Measurements from ENCODE around the gene ANTXR1. TPM values are rescaled to one million over a fixed set of nuclear protein-coding genes. Genes with fewer than 3 reads are reported as not detected.

ANTXR1 gene
- total and polyA plus RNA-seq, 2 of the 8 experiments (the other 6 are each of a cell fraction or from before 2014, with no cell fraction given), result 15.8 to 44.3 TPM

GRCh38 chr2:69133898-69134297, 120.9 kb downstream of the ANTXR1 start:
- Histone ChIP-seq H3K9me3 (ENCODE audit: insufficient read depth in 2 of 2, low read depth in 1 of 2, low read length in 1 of 2) (no peaks in the 10 kb centered on the region), H3K56ac (replicated peaks; ENCODE audit: insufficient read length, low read depth, low read length) (no peak overlapping the region), H3K27me3 (replicated peaks in 1 of 4; ENCODE audit: control insufficient read depth in 3 of 4, extremely low read depth in 1 of 4, insufficient read depth in 3 of 4, low read length in 3 of 4) (no peaks in the 10 kb centered on the region), H4K5ac (ENCODE audit: insufficient read length, low read depth, low read length) (no peak overlapping the region), H3K9ac (replicated peaks in 1 of 4; ENCODE audit: extremely low read depth in 1 of 4, low read depth in 3 of 4, low read length in 3 of 4) (peak overlapping the region in 1 of 4 experiments; percentile 34; a peak in 1 of 7 replicates), H3K23ac (ENCODE audit: insufficient read length) (no peak overlapping the region), H4K8ac (ENCODE audit: extremely low read depth, insufficient read depth, low read length) (no peak overlapping the region), H3K18ac (ENCODE audit: extremely low read depth, low read length) (no peak overlapping the region), H4K91ac (replicated peaks; ENCODE audit: insufficient read length, low read length) (no peak overlapping the region), H3K14ac (ENCODE audit: insufficient read length) (no peak overlapping the region), H3K79me1 (ENCODE audit: low read depth, low read length) (no peaks in the 10 kb centered on the region), H3K4me3 (ENCODE audit: extremely low read depth in 1 of 4, insufficient read depth in 2 of 4, low read depth in 3 of 4, low read length in 4 of 4) (no peak overlapping the region), H3K4ac (replicated peaks; ENCODE audit: insufficient read length, low read depth, low read length) (no peak overlapping the region), H3K4me1 (replicated peaks in 1 of 4; ENCODE audit: control insufficient read depth in 3 of 4, insufficient read depth in 4 of 4, low read length in 3 of 4) (no peaks in the 10 kb centered on the region; a peak in 1 of 7 replicates), H3K27ac (ENCODE audit: low read depth, low read length) (no peak overlapping the region), H2BK20ac (ENCODE audit: low read length) (no peak overlapping the region), H4K20me1 (replicated peaks in 1 of 2; ENCODE audit: control insufficient read depth in 1 of 2, insufficient read depth in 2 of 2, low read length in 2 of 2) (no peaks in the 10 kb centered on the region), H3K4me2 (ENCODE audit: insufficient read depth in 1 of 2, low read depth in 2 of 2, low read length in 2 of 2) (no peak overlapping the region), H3K23me2 (ENCODE audit: low read depth, low read length) (no peaks in the 10 kb centered on the region), H2BK15ac (ENCODE audit: low read length) (no peak overlapping the region), H2BK5ac (ENCODE audit: low read depth, low read length) (no peak overlapping the region), H3K36me3 (ENCODE audit: control insufficient read depth in 2 of 4, insufficient read depth in 4 of 4, low read length in 3 of 4) (peaks cover 0 to 3% (median 0%) of the 10 kb centered on the region in 4 experiments; a peak in 2 of 8 replicates), H2BK120ac (replicated peaks; ENCODE audit: low read depth, low read length) (no peak overlapping the region), H2AK5ac (ENCODE audit: low read depth, low read length) (no peak overlapping the region), H2BK12ac (ENCODE audit: low read depth, low read length) (no peak overlapping the region), H2AFZ (ENCODE audit: low read length) (no peak overlapping the region), H3K79me2 (ENCODE audit: control insufficient read depth in 1 of 2, insufficient read depth in 2 of 2, low read length in 2 of 2) (no peaks in the 10 kb centered on the region)
- WGBS, 2 experiments (ENCODE audit: extremely low coverage in 1 of 2, insufficient coverage in 1 of 2, insufficient read length in 1 of 2, insufficient replicate concordance in 2 of 2, low coverage in 1 of 2, low lambda C conversion rate in 2 of 2, missing lambda C conversion rate in 1 of 2), result 93% methylated on average over 3 of the region's 3 CpGs; no CpG with 5 or more reads in 1 of the 2 experiments
- DNase-seq (ENCODE audit: low read depth in 1 of 2, low spot score in 2 of 2) (no peak), FAIRE-seq (no peak)
- POLR2A ChIA-PET (ENCODE audit: partially characterized antibody), result no interaction called here
- CTCF ChIA-PET (ENCODE audit: partially characterized antibody), result interaction anchor here (0.6 to 1.4 kb wide), 2 partner anchors 107 to 121 kb away, joined by 3 to 4 read pairs; partner anchors contain the start of gene ANTXR1
- no peak for TF ChIP-seq CBX8 (IDR thresholded peaks at IDR 0.05; ENCODE audit: borderline replicate concordance, low read depth, low read length)
- no peak for TF ChIP-seq EP300 (IDR thresholded peaks at IDR 0.05; ENCODE audit: borderline replicate concordance in 1 of 2, low read depth in 2 of 2, low read length in 2 of 2)
- no peak for TF ChIP-seq SIN3A (conservative IDR thresholded peaks at IDR 0.05 in 1 of 2, IDR thresholded peaks at IDR 0.05 in 1 of 2; ENCODE audit: low read depth in 1 of 2, low read length in 2 of 2)
- no peak for TF ChIP-seq CHD2 (IDR thresholded peaks at IDR 0.05; ENCODE audit: low read length)
- TF ChIP-seq SP1 (IDR thresholded peaks at IDR 0.05; ENCODE audit: low read depth, low read length), result no peak
- TF ChIP-seq POLR2A (IDR thresholded peaks at IDR 0.05; ENCODE audit: control extremely low read depth in 1 of 2, low read depth in 2 of 2, low read length in 2 of 2), result no peak
- no peak for TF ChIP-seq RAD21 (IDR thresholded peaks at IDR 0.05 in 1 of 2, conservative IDR thresholded peaks at IDR 0.05 in 1 of 2; ENCODE audit: low read depth in 2 of 2, low read length in 2 of 2)
- no peak for TF ChIP-seq JUND (IDR thresholded peaks at IDR 0.05; ENCODE audit: low read length)
- no peak for TF ChIP-seq CEBPB (IDR thresholded peaks at IDR 0.05; ENCODE audit: low read depth, low read length)
- no peak for TF ChIP-seq HDAC6 (IDR thresholded peaks at IDR 0.05; ENCODE audit: low read depth, low read length)
- no peak for TF ChIP-seq SP2 (IDR thresholded peaks at IDR 0.05; ENCODE audit: low read length)
- no peak for TF ChIP-seq SIRT6 (IDR thresholded peaks at IDR 0.05; ENCODE audit: low read length)
- TF ChIP-seq USF2 (IDR thresholded peaks at IDR 0.05; ENCODE audit: low read length), result no peak
- no peak for TF ChIP-seq SIX5 (IDR thresholded peaks at IDR 0.05; ENCODE audit: low read depth, low read length)

All from H1 (cell line).